Measurements from ENCODE around the gene TCTN3. TPM values are rescaled to one million over a fixed set of nuclear protein-coding genes. Genes with fewer than 3 reads are reported as not detected.

Gene TCTN3
- 23.9 and 28.2 TPM in 2 replicates for polyA plus RNA-seq

GRCh38 chr10:95693668-95694534, at the start of gene TCTN3:
Gene TCTN3 (minus strand): TSS chr10:95693927. CDS start chr10:95693899, 28 bp downstream.

GRCh38 chr10:95656291-95657164, 37.2 kb downstream of the TCTN3 start, which contains the start of gene ALDH18A1:
Gene ALDH18A1 (minus strand): TSS chr10:95656711. CDS start chr10:95653377, 3,334 bp downstream.

Other genes with a start within 250 kb of the TCTN3 start
- gene SORBS1, start 132.6 kb downstream of the TCTN3 start, polyA plus RNA-seq = 32.8 and 48.0 TPM in 2 replicates
- 9.2 and 10.9 TPM in 2 replicates for gene ALDH18A1, start 37.2 kb downstream of the TCTN3 start, polyA plus RNA-seq
- gene ENTPD1, start 62.2 kb upstream of the TCTN3 start, polyA plus RNA-seq = 3.6 and 4.6 TPM in 2 replicates
- 1.7 and 6.2 TPM in 2 replicates for gene CC2D2B, start 214.0 kb upstream of the TCTN3 start, polyA plus RNA-seq

Data from Purkinje cell (primary cell).